NCI-H1092 treated with DMSO at 0.1 percent for 48 hours (cell line): Measurements from ENCODE around the gene TXNRD1.
"Not testable (repeated sequence)": the region's sequence is repeated elsewhere in the genome, so short reads cannot be mapped to it uniquely, and the experiment has no call there.

Experiments
- DNase-seq: peaks from one replicate; lab custom pipeline; 2025; lab: John Stamatoyannopoulos, UW

The TXNRD1 gene

DNA sequence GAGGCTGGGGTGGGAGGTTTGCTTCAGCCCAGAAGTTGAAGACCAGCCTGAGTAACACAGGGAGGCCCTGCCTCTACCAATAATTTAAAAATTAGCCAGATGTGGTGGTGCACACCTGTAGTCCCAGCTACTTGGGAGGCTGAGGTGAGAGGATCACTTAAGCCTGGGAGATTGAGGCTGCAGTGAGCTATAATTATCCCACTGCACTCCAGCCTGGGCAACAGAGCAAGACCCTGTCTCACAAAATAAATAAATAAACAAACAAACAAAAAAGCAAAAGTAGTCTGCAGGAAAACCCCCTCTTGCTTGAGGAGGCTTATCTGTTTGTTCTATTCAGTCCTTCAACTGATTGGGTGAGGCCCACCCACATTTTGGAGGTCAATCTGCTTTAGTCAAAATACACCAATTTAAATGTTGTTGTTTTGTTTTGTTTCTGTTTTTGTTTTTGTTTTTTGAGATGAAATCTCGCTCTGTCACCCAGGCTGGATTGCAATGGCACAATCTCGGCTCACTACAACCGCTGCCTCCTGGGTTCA, 24.9 kb upstream of the TXNRD1 start:
- no peak for DNase-seq

GRCh38 chr12:104197264-104197663, 18.3 kb upstream of the TXNRD1 start:
- no peak for DNase-seq

GRCh38 chr12:104199964-104200363, 15.6 kb upstream of the TXNRD1 start:
- no peak for DNase-seq

DNA sequence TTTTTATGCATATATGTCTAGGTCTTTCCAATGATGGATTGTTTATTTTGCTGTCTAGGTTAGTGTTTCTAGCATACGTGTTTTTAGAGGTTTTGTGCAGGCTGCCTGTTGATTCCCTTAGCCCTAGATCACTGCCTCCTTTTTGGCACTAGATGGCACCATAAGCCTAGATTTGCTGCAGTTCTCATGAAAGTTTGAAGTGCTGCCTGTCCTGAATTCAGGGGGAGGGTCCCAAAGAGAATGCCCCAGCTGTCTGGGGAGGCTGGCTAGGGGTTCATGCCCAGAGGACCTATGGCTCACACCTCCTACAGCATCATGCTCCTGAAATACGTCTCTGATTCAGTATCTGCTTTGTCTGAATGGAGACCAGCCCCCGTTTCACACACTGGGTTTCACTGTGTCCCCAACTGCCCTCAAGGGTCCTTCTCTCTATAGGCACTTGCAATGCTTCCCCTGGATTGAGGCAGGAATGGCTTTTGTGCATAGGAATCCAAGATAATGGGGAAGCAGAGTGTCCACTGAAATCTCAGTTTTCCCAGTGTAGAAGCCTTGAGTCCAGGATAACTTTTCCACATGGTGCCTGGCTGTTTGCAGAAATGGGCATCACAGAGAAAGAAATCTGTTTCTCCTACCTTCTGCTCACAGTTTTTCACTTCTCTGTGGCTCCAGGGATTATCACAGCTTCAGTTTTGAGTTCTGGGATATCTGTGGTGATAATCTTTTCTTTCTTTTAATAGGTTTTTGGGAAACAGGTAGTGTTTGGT, 14.2 kb upstream of the TXNRD1 start:
- DNase-seq = peak; percentile 59

DNA sequence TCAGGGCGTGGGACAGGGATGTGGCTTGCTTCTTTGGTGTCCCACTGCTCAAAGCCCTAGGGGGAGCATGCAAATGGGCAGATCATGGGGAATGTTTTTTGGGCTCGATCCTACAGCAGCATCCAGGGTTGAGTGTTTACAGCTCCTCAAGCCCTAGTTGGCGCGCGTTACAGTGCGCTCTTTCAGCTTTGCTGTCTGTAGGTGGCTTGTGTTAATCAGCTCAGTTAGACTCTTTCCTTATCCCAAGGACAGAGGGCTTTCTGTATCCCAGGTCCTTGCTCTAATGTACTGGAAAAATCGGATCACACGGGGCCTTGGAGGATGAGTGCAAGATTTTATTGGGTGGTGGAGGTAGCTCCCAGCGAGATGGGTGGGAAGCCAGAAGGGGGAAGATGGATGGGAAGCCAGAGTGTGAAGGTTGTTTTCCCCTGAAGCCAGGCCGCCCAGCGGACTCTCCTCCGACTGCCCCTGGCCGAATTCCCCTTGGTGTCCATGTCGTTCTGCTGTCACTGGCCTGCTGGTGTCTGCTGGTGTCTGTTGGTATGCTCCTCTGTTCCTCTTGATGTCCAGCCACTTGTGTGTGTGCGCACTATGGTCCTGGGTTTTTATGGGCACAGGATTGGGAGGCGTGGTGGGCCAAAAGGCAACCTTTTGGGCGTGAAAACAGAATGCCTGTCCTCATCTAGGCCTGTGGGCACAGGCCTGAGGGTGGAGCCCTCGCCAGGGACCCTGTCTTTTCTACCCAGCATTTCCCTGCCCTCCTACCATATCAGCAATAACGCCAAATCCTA, 10.7 kb upstream of the TXNRD1 start:
- no peak for DNase-seq

DNA sequence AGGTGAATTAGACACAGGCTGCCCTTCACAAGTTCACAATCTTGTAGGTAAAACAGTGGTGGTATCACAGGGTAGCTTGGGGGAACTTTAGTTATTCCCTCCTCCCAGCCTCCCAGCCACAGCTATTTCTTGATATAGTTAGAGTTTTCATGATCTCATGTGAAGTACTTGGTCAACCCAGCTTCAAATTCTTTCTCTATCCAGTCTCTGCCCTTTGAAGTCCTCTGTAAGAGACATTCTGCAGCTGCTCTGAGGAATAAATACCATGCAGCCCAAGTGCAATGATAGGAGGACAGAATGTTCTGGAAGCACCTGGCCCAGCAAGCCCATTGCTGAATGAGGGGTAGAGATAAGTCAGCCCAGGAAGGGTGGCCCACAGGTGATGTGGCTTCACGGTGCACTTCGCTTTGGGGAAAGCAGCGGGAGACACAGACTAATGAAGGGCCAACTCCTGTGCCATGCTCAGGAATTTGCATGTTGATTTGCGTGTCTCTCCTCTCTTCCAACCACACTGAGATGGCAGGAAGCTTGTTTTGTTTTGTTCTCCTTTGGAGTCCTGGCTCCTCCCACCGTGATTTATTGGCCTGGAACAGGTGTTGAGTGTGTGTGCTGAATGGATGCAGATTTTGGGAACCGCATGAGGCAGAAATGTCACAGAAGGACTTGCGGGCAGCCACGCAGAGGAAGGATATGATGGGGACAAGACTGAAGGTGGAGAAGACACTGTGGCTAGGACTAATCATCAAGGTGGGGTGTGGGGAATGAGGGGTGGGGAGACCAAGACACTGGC, 8.0 kb upstream of the TXNRD1 start:
- no peak for DNase-seq

DNA sequence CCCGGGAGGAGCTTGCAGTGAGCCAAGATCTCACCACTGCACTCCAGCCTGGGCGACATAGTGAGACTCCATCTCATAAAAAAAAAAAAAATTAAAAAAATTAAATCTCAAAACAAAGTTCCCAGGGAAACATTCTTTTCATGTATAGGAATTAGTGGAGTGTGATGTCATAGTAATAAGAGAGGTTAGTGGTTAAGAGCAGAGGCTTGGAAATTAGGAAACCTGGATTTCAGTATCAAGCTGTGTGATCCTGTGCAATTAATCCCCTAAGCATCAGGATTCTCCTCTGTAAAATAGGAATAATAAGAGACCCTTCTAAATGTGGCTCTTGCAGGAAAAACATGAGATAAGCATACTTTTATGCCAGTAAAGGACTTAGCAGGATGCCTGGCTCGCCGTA, 3.1 kb upstream of the TXNRD1 start:
- DNase-seq = no peak

GRCh38 chr12:104213952-104214351, 1.6 kb upstream of the TXNRD1 start:
- DNase-seq = no peak

- no peak for DNase-seq
These were observed 944 bp downstream of the TXNRD1 start for GRCh38 chr12:104216521-104216924.

- DNase-seq = not testable (repeated sequence)
These were observed 2.9 kb downstream of the TXNRD1 start for GRCh38 chr12:104218506-104218905.

DNA sequence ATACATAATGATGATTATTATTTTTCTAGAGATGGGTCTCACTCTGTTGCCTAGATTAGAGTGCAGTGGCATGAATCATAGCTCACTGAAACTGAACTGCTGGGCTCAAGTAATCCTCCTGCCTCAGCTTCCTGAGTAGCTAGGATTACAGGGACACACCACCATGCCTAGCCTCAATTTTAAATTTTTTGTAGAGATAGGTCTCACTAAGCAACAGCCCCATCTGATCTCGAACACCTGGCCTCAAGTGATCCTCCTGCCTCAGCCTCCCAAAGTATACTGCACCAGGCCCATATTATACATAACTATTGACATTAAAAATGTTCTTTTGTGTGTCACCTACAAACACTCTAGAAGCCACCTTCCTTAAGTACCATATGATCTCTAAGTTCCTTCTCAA, 3.4 kb downstream of the TXNRD1 start:
- DNase-seq = no peak

DNA sequence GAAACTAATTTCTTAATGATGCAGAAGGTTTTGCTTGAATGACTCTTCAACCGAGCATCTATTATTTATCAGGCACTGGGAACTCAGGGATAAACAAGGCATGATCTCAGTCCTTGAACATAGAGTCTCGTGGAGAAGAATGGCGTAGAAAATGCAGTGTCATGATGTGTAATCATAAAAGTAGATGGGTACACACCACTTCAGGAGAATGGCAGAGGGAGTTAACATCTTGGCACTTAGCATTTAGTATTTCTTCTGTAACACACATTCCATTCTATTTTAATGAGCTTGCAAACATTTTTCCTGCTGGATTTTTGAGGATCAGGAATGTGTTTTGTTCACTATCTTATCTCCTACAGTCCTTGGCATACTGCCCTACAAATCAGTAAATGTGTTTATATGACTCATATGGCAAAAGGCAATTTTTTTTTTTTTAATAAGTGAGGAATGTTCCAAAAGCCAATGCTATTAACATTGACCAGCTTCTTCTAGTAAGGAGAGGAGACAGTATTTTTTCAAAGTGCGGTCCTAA, 3.8 kb downstream of the TXNRD1 start:
- DNase-seq = no peak

DNA sequence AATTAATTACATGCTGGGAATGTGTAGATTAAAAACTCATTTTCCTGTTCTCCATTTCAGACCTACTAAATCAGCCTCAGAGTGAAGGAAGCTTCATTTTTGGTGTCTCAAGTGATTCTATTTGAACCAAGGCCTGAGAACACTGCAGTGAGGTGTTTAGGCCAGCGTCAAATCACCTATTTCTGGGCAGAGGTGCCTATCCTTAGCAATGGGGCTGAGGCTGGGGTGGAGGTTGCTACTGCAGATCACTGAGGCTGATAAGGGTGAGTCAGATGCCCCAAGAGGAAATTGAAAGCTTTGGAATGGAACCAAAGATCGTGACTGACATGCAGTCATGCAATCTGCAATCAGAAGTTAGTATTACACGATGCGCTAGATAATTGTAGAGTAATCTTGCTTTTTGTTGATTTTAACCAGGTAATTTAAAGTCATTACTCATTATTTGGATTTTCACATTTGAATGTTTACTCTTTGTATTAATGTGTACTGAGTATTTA, 4.4 kb downstream of the TXNRD1 start:
- no peak for DNase-seq

DNA sequence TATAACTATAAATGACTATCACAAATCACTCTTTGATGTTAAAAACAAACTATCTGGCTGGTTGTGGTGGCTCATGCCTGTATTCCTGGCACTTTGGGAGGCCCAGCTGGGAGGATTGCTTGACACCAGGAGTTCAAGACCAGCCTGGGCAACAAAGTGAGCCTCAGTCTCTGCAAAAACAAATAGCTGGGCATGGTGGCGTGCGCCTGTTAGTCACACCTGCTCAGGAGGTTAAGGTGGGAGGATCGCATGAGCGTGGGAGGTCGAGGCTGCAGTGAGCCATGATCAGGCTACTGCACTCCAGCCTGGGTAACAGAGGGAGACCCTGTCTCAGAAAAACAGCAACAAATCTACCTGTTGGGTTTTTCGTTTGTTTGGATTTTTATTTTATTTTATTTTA, 5.4 kb downstream of the TXNRD1 start:
- no peak for DNase-seq

- DNase-seq = no peak
These were observed 7.4 kb downstream of the TXNRD1 start for GRCh38 chr12:104222976-104223375.

DNA sequence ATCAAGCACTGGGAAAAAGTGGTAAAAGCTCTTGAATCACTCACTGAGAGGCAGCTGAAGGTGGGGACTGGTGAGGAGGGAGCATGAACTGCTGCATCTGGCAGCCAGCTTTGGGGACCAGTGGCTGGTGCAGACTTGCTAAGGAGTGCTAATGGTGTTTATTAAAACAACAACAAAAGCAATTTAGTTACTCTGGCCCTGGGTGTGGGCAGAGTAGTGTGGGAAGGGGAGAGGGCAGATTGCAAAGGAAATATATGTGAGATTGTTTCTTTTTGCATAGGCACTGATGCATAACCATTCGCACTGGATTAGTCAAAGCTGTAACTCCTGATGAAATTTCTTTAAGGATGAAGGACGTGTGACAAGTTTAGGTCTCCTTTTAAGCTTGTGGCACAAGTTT, 8.1 kb downstream of the TXNRD1 start:
- no peak for DNase-seq

GRCh38 chr12:104226672-104227071, 11.1 kb downstream of the TXNRD1 start:
- no peak for DNase-seq

GRCh38 chr12:104230304-104231095, 14.9 kb downstream of the TXNRD1 start:
- no peak for DNase-seq

DNA sequence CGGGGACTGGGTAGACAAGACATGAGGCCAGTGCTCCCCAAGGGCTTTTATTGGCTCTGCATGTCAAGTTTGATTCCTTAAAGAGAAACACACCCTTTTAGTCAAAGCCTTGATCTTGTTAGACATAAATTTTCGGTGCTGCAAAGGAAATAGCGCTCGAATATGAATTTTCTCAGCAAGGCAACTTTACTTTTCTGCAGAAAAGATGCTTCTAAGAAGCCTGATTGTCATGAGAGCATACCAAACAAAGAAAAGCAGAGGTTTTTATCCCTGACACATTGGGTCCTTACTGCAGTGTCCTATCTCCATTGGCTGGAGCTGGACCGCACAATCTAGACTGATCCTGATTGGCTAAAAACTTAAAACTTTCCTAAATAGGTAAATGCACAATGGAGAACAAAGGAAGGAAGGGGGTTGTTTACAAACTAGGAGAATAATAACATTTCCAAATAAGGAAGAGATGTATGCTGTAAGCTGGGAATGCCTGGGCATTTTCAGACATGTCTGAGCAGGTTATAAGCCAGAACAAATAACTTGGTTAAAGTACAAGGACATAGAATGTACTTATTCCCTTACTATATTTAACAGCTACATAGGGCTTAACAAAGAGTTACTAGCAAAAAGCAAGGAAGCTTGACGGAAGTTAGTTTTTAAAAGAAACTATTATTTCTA, 17.2 kb downstream of the TXNRD1 start:
- no peak for DNase-seq

GRCh38 chr12:104234926-104235499, 19.4 kb downstream of the TXNRD1 start:
- no peak for DNase-seq
